PC-9 (cell line): ENCODE measurements around the gene GREB1L.

Experiments used
- EZH2 ChIP-seq: fragments of 200-600 bp; sonication (generic); IDR thresholded peaks from 2 replicates; pipeline ENCODE4 v1.8.0; 2017; ENCODE audit warnings: antibody characterized with exemption, low read depth
- TF ChIP-seq, protein P1 (sequence below): fragments of 200-600 bp; sonication (generic); conservative IDR thresholded peaks from 2 replicates; pipeline ENCODE4 v1.6.1; 2017; ENCODE audit warnings: mixed run types, antibody characterized with exemption, mild to moderate bottlenecking, moderate library complexity

DNA sequence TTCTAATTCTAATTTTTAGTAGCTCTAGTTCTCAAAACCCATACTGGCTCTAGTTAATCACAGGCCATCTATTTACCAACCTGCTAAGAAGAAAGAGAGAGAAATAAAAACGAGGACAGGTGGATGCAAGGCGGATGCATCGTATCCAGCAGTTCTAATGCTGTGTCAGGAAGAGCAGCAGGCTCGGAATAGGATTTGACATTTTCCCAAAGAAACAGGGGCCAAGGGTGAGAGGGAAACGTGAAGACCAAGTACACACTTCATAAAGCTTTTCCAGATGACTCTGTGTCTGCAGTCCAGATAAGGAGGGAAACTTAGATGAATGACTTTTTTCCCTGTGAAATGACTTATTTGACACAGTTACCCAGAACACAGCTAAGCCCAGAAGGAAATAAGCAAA is 241.0 kb downstream of the GREB1L start:
- TF ChIP-seq, protein P1, sequence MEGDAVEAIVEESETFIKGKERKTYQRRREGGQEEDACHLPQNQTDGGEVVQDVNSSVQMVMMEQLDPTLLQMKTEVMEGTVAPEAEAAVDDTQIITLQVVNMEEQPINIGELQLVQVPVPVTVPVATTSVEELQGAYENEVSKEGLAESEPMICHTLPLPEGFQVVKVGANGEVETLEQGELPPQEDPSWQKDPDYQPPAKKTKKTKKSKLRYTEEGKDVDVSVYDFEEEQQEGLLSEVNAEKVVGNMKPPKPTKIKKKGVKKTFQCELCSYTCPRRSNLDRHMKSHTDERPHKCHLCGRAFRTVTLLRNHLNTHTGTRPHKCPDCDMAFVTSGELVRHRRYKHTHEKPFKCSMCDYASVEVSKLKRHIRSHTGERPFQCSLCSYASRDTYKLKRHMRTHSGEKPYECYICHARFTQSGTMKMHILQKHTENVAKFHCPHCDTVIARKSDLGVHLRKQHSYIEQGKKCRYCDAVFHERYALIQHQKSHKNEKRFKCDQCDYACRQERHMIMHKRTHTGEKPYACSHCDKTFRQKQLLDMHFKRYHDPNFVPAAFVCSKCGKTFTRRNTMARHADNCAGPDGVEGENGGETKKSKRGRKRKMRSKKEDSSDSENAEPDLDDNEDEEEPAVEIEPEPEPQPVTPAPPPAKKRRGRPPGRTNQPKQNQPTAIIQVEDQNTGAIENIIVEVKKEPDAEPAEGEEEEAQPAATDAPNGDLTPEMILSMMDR: no peak
- no peak for TF ChIP-seq EZH2
